AG09309 (cell line): ENCODE measurements around the gene TTC27.

Source experiments
- DNase-seq: peaks from one replicate; pipeline ENCODE4 v3.0.0-alpha.2; 2010; ENCODE audit warnings: low read depth
- H3K4me3 ChIP-seq: 2 replicates; pipeline ENCODE4 v1.5.1; 2011; ENCODE audit warnings: mild to moderate bottlenecking, low read depth, low read length, moderate library complexity; ENCODE audit not compliant: control insufficient read depth
- TF ChIP-seq, protein P1 (sequence below): IDR thresholded peaks from 2 replicates; pipeline ENCODE4 v1.5.1; 2011; ENCODE audit warnings: mild to moderate bottlenecking, low read depth, low read length, inconsistent platforms; ENCODE audit not compliant: insufficient read depth, control insufficient read depth; ENCODE audit errors: missing control alignments

TTC27 gene

DNA sequence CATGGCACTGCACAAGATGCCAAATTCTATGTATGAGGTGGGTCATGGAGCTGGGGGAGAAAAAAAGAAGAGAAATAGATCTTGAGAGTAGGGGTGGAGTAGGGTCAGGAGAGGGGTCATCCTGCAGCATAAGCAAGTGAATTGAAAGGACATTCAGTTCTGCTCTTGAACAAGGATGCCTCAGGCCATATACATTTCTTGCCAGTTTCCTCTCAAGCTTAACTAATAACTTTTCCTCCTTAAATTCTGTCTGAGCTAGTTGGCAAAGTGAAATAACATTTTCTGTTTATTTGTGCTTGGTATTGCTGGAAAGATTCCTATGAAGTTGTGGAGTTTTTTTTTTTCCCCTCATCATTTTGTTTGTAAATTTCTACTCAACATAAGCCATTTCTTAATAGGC lies 219.9 kb downstream of the TTC27 start:
- no peak overlapping the region for H3K4me3 ChIP-seq
- DNase-seq, result no peak
- TF ChIP-seq, protein P1, sequence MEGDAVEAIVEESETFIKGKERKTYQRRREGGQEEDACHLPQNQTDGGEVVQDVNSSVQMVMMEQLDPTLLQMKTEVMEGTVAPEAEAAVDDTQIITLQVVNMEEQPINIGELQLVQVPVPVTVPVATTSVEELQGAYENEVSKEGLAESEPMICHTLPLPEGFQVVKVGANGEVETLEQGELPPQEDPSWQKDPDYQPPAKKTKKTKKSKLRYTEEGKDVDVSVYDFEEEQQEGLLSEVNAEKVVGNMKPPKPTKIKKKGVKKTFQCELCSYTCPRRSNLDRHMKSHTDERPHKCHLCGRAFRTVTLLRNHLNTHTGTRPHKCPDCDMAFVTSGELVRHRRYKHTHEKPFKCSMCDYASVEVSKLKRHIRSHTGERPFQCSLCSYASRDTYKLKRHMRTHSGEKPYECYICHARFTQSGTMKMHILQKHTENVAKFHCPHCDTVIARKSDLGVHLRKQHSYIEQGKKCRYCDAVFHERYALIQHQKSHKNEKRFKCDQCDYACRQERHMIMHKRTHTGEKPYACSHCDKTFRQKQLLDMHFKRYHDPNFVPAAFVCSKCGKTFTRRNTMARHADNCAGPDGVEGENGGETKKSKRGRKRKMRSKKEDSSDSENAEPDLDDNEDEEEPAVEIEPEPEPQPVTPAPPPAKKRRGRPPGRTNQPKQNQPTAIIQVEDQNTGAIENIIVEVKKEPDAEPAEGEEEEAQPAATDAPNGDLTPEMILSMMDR, result no peak

DNA sequence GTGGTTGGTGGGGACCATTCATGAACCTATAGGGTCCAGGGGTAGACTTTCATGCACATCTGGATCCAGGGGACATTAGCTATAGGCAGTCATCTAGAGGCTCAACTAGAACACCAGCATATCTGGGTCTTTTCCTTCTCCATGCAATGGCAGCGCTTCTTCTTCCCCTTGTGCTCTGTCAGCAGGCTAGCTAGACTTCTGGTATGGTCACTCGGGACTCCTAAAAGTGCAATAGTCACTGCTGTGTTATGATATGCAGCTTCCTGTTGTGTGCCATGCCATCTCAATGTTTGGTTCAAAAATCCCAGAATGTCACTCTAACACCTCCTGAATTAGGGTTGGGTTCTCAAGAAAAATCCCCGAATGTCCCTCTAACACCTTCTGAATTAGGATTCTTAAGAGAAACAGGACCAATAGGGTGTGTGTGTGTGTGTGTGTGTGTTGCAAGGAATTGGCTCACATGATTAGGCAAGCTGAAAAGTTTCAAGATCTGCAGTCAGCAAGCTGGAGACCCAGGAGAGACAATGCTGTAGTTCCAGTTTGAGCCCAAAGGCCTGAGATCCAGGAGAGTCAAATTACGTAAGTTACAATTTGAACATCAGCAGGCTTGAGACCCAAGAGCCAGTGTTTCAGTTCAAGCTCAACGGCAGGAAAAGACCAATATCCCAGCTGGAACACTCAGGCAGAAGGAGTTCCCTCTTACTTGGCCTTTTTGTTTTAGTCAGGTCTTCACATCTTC lies 221.8 kb downstream of the TTC27 start:
- H3K4me3 ChIP-seq, result no peak overlapping the region
- no peak for DNase-seq

DNA sequence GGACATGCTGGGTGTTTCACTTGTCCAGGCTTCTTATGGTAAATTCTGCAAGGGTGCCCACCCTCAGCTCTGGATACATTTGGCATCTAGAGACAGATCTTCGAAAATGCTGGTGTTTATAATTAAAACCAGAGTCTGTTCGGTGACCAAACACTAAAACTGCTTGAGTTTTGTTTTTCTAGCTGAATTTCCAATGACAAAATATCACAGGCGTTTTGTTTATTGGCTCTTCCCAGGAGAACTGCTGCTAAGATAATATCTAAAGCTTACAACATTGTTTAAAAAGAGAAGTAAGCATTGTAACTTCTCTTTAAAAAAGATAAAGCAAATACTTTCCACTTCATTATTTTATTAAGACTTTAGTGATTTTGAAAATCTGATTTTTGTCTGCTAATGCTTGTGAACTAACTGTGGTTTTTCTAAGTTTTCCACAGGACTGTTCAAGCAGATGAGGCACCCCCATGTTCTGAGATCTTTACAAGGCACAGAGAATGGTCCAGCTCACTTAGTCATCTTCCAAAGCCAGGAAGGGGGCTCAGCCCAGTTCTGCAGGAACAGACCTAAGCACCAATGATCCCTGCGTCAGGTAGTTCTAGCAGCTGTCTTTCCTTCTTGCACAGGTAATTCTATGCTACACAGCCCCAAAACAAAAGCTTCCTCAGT lies 224.1 kb downstream of the TTC27 start:
- DNase-seq, result no peak
- TF ChIP-seq, protein P1, result no peak
- H3K4me3 ChIP-seq, result no peak overlapping the region

More for the DNA sequence above, 221.8 kb downstream of the TTC27 start:
- TF ChIP-seq, protein P1, result no peak

DNA sequence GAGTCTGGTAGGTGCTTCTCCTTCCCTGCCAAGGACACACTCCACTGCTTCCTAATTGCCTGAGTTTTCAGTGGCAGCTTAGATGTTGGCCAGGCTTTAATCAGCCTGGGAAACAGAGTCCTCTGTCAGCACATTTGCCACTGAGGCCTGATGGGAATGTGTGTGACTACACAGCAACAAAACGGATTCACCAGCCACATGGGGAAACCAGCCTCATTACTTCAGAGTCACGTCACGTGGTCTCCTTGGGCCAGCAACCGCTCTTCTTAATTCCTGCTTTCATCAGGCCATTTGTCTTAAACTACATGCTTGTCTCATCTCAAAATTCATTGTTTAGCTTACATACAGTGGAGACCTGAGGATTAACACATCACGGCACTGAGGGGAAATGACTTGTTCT lies 225.0 kb downstream of the TTC27 start:
- TF ChIP-seq, protein P1, result no peak
- no peak overlapping the region for H3K4me3 ChIP-seq
- DNase-seq, result no peak

DNA sequence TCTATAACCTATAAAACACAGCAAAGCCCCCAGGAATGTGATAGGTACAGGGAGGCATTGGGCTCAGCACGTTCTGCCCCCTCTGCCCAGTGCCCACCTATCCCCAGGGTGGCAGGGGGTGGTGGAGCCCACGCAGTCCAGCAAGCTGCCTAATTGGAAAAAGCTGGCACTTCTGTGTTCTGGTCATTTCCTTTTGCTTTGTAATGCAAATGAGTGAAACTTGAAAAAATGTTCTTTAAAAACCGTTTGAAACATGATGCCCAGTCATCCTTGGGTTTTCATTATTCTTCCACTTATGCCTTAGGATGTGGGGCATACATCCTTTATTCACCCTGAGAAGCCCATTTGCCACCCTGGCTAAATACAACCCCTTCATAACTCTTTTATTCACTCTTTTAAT lies 229.0 kb downstream of the TTC27 start:
- TF ChIP-seq, protein P1, result no peak
- no peak for DNase-seq

DNA sequence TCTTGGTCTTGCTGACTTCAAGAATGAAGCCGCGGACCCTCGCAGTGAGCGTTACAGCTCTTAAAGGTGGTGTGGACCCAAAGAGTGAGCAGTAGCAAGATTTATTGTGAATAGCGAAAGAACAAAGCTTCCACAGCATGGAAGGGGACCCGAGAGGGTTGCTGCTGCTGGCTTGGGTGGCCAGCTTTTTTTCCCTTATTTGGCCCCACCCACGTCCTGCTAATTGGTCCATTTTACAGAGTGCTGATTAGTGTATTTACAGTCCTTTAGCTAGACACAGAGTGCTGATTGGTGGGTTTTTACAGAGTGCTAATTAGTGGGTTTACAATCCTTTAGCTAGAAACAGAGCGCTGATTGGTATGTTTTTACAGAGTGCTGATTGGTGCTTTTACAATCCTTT lies 230.9 kb downstream of the TTC27 start:
- H3K4me3 ChIP-seq, result no peak overlapping the region
- TF ChIP-seq, protein P1, result no peak

More for the DNA sequence above, 229.0 kb downstream of the TTC27 start:
- H3K4me3 ChIP-seq, result no peak overlapping the region

More for the DNA sequence above, 230.9 kb downstream of the TTC27 start:
- no peak for DNase-seq
